ENCODE results near the gene FGD1.

The FGD1 gene

DNA sequence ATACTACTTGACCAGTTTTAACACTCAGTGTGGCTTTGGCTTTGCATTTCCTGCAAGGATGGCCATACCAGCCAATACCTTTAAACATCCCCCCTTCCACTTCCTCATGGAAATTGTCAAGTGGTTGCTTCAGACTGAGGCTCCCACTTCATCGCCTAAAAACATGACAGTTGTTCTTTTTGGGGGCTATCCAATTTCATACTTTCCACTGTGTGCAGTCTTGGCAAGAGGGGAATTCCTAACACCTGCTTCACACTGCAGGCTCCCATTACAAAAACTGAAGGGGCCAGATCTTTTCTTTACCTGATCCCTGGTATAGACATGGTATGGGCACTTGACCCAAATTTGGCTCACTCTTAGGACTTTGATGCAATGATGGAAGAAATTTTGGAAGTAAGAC is 84.3 kb downstream of the FGD1 start:
- in situ Hi-C loops (cut with HindIII; ENCODE audit: low sequenced_read_pairs) = no loop called here
- H3K4me3 ChIP-seq (ENCODE audit: low read depth, low read length) = no peak overlapping the region
- TF ChIP-seq, protein P1, sequence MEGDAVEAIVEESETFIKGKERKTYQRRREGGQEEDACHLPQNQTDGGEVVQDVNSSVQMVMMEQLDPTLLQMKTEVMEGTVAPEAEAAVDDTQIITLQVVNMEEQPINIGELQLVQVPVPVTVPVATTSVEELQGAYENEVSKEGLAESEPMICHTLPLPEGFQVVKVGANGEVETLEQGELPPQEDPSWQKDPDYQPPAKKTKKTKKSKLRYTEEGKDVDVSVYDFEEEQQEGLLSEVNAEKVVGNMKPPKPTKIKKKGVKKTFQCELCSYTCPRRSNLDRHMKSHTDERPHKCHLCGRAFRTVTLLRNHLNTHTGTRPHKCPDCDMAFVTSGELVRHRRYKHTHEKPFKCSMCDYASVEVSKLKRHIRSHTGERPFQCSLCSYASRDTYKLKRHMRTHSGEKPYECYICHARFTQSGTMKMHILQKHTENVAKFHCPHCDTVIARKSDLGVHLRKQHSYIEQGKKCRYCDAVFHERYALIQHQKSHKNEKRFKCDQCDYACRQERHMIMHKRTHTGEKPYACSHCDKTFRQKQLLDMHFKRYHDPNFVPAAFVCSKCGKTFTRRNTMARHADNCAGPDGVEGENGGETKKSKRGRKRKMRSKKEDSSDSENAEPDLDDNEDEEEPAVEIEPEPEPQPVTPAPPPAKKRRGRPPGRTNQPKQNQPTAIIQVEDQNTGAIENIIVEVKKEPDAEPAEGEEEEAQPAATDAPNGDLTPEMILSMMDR (IDR thresholded peaks at IDR 0.05; ENCODE audit: low read depth, low read length) = no peak
- DNase-seq (ENCODE audit: low read depth, low spot score) = no peak

DNA sequence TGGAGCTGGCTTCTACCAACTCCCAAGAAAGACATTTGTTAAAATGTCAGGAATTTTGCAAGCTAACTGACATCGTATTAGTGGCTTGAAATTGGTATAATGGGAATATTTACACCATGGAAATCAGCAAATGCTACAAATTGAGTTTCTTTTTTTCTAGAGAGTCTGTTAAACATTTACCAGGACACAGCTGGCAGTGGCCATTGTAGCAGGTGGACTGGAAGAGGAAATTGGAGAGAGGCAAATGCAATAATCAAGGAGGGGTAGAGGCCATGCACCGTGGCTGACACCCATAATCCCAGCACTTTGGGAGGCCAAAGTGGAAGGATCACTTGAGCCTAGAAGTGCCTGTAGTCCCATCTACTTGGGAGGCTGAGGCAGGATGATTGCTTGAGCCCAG is 88.8 kb downstream of the FGD1 start:
- in situ Hi-C loops (cut with HindIII; ENCODE audit: low sequenced_read_pairs) = no loop called here
- TF ChIP-seq, protein P1 (IDR thresholded peaks at IDR 0.05; ENCODE audit: low read depth, low read length) = no peak
- no peak overlapping the region for H3K4me3 ChIP-seq (ENCODE audit: low read depth, low read length)
- no peak for DNase-seq (ENCODE audit: low read depth, low spot score)

DNA sequence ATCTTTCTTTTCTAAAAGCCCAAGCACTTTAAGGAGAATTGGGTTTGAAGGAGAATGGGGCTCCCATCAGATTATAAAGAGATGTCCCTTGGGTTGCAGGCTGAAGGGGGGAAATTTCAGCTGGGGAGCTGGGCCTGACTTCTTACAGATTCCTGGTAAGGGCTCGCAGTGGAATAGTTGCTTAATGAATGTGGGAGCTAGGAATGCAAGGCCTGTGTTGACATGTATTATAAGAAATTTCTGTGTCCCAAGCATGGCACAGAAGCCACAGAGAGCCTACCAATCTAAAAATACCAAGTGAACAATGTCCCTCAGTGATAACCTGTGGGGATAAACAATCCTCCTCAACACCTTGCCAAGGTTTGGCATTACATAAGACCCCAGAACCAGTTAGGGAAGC is 98.9 kb downstream of the FGD1 start:
- TF ChIP-seq, protein P1 (IDR thresholded peaks at IDR 0.05; ENCODE audit: low read depth, low read length) = no peak
- in situ Hi-C loops (cut with HindIII; ENCODE audit: low sequenced_read_pairs) = no loop called here
- no peak overlapping the region for H3K4me3 ChIP-seq (ENCODE audit: low read depth, low read length)
- DNase-seq (ENCODE audit: low read depth, low spot score) = no peak
